Endothelial cell (in vitro differentiated cells): ENCODE data around the gene EGFLAM. TPM values are rescaled to one million over a fixed set of nuclear protein-coding genes. Genes with fewer than 3 reads are reported as not detected.

ENCODE experiments used
- DNase-seq: peaks from one replicate; pipeline ENCODE4 v3.0.0; 2021; ENCODE audit warnings: low spot score
- H3K27ac Mint-ChIP-seq: one replicate; pipeline ENCODE4 v1.8.0; 2021; ENCODE audit warnings: mixed read lengths, inconsistent platforms; ENCODE audit not compliant: unreplicated experiment
- H3K27me3 Mint-ChIP-seq: one replicate; pipeline ENCODE4 v1.8.0; 2021; ENCODE audit warnings: mild to moderate bottlenecking, moderate library complexity, mixed read lengths, inconsistent platforms; ENCODE audit not compliant: unreplicated experiment
- H3K36me3 Mint-ChIP-seq: one replicate; pipeline ENCODE4 v1.8.0; 2021; ENCODE audit warnings: mild to moderate bottlenecking, low read depth, mixed read lengths, inconsistent platforms; ENCODE audit not compliant: unreplicated experiment
- H3K4me1 Mint-ChIP-seq: one replicate; pipeline ENCODE4 v1.8.0; 2021; ENCODE audit warnings: mild to moderate bottlenecking, mixed read lengths, inconsistent platforms; ENCODE audit not compliant: unreplicated experiment
- H3K4me3 Mint-ChIP-seq: one replicate; pipeline ENCODE4 v1.8.0; 2021; ENCODE audit warnings: mild to moderate bottlenecking, mixed read lengths, inconsistent platforms; ENCODE audit not compliant: unreplicated experiment
- H3K9me3 Mint-ChIP-seq: one replicate; pipeline ENCODE4 v1.8.0; 2021; ENCODE audit warnings: mixed read lengths, inconsistent platforms; ENCODE audit not compliant: unreplicated experiment
- total RNA-seq: library from RNA; stranded (reverse); fragmentation: NEBNext Ultra II Directional; extraction: Animal tissue kit (Norgen Biotek cat#: 25700); gene quantifications from one replicate; pipeline ENCODE4 v1.2.1, GENCODE V29; 2021; ENCODE audit not compliant: unreplicated experiment
- TF ChIP-seq, protein P1 (sequence below): fragments of 200-600 bp; sonication (generic); IDR thresholded peaks from one replicate; pipeline ENCODE4 v1.5.0; 2021; ENCODE audit warnings: antibody characterized with exemption; ENCODE audit not compliant: unreplicated experiment

EGFLAM gene
- total RNA-seq, 1 donor from 2014 or later: 29.6 TPM

DNA sequence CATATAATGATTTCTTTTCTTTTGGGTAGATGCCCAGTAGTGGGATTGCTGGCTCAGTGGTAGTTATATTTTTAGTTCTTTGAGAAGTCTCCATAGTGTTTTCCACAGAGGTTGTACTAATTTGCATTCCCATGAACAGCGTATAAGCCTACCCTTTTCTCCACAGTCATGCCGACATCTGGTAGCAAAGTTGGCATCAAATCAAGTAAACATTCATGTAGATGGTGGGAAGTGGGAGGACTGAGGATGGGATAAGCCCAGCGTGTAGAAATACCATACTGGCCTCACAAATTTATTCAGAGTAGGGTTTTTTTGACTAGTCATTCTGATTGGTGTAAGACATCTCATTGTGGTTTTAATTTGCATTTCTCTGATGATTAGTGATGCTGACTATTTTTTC is 115.4 kb downstream of the EGFLAM start:
- Mint-ChIP-seq H3K36me3 (peaks cover 5% of the 10 kb centered on the region), H3K4me3 (no peak overlapping the region), H3K27me3 (no peaks in the 10 kb centered on the region), H3K4me1 (peaks cover 37% of the 10 kb centered on the region), H3K27ac (no peak overlapping the region), H3K9me3 (no peaks in the 10 kb centered on the region)
- TF ChIP-seq, protein P1, sequence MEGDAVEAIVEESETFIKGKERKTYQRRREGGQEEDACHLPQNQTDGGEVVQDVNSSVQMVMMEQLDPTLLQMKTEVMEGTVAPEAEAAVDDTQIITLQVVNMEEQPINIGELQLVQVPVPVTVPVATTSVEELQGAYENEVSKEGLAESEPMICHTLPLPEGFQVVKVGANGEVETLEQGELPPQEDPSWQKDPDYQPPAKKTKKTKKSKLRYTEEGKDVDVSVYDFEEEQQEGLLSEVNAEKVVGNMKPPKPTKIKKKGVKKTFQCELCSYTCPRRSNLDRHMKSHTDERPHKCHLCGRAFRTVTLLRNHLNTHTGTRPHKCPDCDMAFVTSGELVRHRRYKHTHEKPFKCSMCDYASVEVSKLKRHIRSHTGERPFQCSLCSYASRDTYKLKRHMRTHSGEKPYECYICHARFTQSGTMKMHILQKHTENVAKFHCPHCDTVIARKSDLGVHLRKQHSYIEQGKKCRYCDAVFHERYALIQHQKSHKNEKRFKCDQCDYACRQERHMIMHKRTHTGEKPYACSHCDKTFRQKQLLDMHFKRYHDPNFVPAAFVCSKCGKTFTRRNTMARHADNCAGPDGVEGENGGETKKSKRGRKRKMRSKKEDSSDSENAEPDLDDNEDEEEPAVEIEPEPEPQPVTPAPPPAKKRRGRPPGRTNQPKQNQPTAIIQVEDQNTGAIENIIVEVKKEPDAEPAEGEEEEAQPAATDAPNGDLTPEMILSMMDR: no peak
- no peak for DNase-seq

DNA sequence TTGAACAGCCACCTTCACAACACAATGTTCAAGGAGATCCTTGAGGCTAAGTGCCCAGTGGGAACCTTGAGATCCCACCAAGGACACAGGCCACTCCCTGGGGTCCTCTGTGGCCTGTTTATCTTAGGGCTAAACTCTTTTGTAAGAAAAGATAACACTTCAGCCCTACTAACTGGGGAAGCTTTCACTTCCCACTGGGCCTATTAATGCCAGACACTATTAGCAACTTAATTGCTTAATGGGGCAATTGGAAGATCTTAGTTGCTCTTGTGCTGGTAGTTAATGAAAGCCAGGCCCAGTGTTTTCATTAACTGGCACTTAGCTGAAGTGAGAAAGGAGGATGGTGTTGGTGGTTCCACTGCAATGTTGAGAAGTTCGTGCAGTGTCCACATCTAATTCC is 117.1 kb downstream of the EGFLAM start:
- H3K27ac Mint-ChIP-seq: no peak overlapping the region
- no peaks in the 10 kb centered on the region for H3K27me3 Mint-ChIP-seq
- no peaks in the 10 kb centered on the region for H3K9me3 Mint-ChIP-seq
- H3K4me1 Mint-ChIP-seq: peaks cover 39% of the 10 kb centered on the region
- TF ChIP-seq, protein P1: no peak
- DNase-seq: no peak
- H3K36me3 Mint-ChIP-seq: peaks cover 5% of the 10 kb centered on the region
- H3K4me3 Mint-ChIP-seq: no peak overlapping the region

DNA sequence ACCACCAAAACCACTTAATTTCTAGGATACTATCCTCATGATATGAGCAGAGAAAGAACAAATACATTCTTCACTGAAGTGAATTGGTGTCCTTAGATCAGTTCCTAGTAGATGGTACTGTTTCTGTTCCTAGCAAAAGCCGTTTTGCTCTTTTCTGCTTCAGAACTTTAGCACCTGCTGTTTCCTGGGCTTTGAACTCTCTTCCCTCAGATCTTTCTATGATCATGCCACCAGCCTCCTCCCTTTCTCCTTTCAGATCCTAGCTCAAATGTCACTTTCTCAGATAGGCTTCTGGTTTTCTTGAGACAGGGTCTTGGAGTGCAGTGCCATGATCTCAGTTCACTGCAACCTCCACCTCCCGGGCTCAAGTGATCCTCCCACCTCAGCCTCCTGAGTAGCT is 118.0 kb downstream of the EGFLAM start:
- no peak for DNase-seq
- Mint-ChIP-seq H3K27me3 (no peaks in the 10 kb centered on the region), H3K4me1 (peaks cover 43% of the 10 kb centered on the region), H3K9me3 (no peaks in the 10 kb centered on the region), H3K27ac (no peak overlapping the region), H3K36me3 (peaks cover 5% of the 10 kb centered on the region), H3K4me3 (no peak overlapping the region)
- TF ChIP-seq, protein P1: no peak

DNA sequence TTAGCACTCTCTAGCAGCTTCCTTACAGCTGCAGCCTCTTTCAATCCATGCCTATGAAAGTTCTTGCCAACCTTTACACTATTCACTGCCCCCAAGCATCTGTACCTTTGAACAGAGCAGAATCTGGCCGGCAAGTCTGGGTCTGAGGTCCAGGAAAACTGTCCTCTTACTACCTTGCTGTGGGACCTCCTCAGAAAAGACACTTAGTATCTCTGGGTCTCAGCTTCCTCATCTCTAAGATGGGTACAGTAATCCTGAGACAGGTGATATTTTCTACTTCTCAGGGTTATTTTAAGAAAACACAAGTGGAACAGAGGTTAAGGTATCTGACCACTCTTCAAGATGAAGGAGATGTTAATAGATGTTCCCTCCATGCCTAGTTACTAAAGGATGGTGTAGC is 120.2 kb downstream of the EGFLAM start:
- no peaks in the 10 kb centered on the region for H3K9me3 Mint-ChIP-seq
- peaks cover 44% of the 10 kb centered on the region for H3K4me1 Mint-ChIP-seq
- peaks cover 5% of the 10 kb centered on the region for H3K36me3 Mint-ChIP-seq
- DNase-seq: no peak
- H3K27me3 Mint-ChIP-seq: no peaks in the 10 kb centered on the region
- TF ChIP-seq, protein P1: no peak
- H3K27ac Mint-ChIP-seq: no peak overlapping the region
- H3K4me3 Mint-ChIP-seq: no peak overlapping the region

DNA sequence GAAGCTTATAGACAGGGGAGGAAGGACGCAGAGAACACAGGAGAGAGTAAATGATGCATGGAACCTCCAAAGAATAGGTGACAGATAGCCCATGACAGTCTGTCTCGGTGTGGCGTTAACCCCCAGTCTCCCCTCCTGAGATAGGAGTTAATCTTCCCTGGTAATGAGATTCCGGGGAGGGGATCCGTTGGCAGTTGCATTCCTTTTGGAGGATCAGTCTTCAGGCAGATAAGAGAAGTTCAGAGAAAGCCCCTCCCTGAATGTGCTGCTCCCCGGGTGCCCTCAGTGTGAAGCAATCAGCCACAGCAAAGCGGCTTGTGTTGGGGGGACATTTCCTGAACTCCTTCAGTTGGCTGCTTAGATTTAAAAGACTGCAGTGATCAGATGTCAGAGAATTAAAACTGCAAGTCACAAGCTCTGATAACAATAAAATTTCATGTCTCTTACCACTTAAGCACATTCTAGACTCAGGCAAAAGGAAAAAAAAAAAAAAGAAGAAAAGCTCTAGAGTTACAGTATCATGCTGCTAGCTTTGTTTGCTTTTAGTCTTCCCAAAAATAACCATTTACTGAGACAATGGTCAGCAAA is 121.1 kb downstream of the EGFLAM start:
- Mint-ChIP-seq H3K36me3 (peaks cover 5% of the 10 kb centered on the region), H3K4me1 (peaks cover 47% of the 10 kb centered on the region), H3K9me3 (no peaks in the 10 kb centered on the region), H3K27ac (peak overlapping the region; percentile 46), H3K27me3 (no peaks in the 10 kb centered on the region), H3K4me3 (no peak overlapping the region)
- TF ChIP-seq, protein P1: no peak
- DNase-seq: no peak
